PC-3 (cell line): Measurements from ENCODE around the gene DROSHA.

Experiments
- CTCF ChIP-seq: fragments of 300-600 bp; sonication (generic); conservative IDR thresholded peaks from 2 replicates; pipeline ENCODE4 v1.5.1; 2017; ENCODE audit warnings: antibody characterized with exemption, low read depth, mild to moderate bottlenecking, low read length
- EZH2 ChIP-seq: fragments of 300-600 bp; sonication (generic); IDR thresholded peaks from one replicate; pipeline ENCODE4 v1.6.1; 2017; ENCODE audit warnings: antibody characterized with exemption, mild to moderate bottlenecking, low read length; ENCODE audit not compliant: unreplicated experiment
- EZH2phosphoT487 ChIP-seq: fragments of 300-600 bp; sonication (generic); IDR thresholded peaks from 2 replicates; pipeline ENCODE4 v1.6.1; 2018; ENCODE audit warnings: mild to moderate bottlenecking, antibody characterized with exemption, low read length, borderline replicate concordance

- TF ChIP-seq CTCF (no peak), EZH2 (no peak), EZH2phosphoT487 (no peak)
Observed at GRCh38 chr5:31463351-31463750, 68.5 kb downstream of the DROSHA start.
